IMR-90 (cell line): ENCODE data around the gene PCSK5. TPM values are rescaled to one million over a fixed set of nuclear protein-coding genes. Genes with fewer than 3 reads are reported as not detected.

ENCODE experiments used
- ATAC-seq: fragments of 200-7000 bp; cut with Tn5 transposase; 2 replicates; pipeline ENCODE4 v1.9.1; 2020; ENCODE audit warnings: low read depth, mild to moderate bottlenecking, moderate library complexity
- BruUV-seq: library from RNA; stranded (reverse); fragments of 400-500 nt; replicated peaks from 2 replicates; lab custom pipeline; 2021; lab: Mats Ljungman, UMichigan
- CTCF ChIA-PET: fragments of 300-600 bp; formaldehyde crosslinking; extraction: SDS; loops from one replicate; lab custom pipeline; 2021; ENCODE audit warnings: antibody characterized with exemption; lab: Yijun Ruan, JAX
- POLR2A ChIA-PET: fragments of 300-600 bp; sonication (Branson Sonifier 250); formaldehyde crosslinking; loops from one replicate; lab custom pipeline; 2022; ENCODE audit warnings: antibody characterized with exemption; ENCODE audit not compliant: unreplicated experiment; lab: Charles Lee
- DNase-seq: peaks from one replicate; pipeline ENCODE4 v3.0.0; 2013
- H2AFZ ChIP-seq: replicated peaks from 2 replicates; pipeline ENCODE3; 2013; ENCODE audit warnings: low read length, mild to moderate bottlenecking; ENCODE audit not compliant: poor library complexity
- H2AK5ac ChIP-seq: 2 replicates; pipeline ENCODE4 v1.6.1; 2013; ENCODE audit warnings: low read depth, low read length, inconsistent platforms
- H2AK9ac ChIP-seq: replicated peaks from 2 replicates; pipeline ENCODE3; 2013; ENCODE audit warnings: mild to moderate bottlenecking, low read depth, low read length, moderate library complexity; ENCODE audit not compliant: poor library complexity
- H2BK120ac ChIP-seq: 2 replicates; pipeline ENCODE4 v1.6.1; 2013; ENCODE audit warnings: low read depth, low read length, inconsistent platforms
- H2BK15ac ChIP-seq: 3 replicates; pipeline ENCODE4 v1.6.1; 2013; ENCODE audit warnings: low read depth, low read length, inconsistent platforms
- H2BK20ac ChIP-seq: 2 replicates; pipeline ENCODE4 v1.6.1; 2013; ENCODE audit warnings: low read depth, mild to moderate bottlenecking, inconsistent platforms, low read length, moderate library complexity
- H2BK5ac ChIP-seq: 2 replicates; pipeline ENCODE4 v1.6.1; 2013; ENCODE audit warnings: mild to moderate bottlenecking, low read depth, low read length, inconsistent platforms; ENCODE audit not compliant: poor library complexity, severe bottlenecking
- H3K14ac ChIP-seq: replicated peaks from 2 replicates; pipeline ENCODE4 v1.6.1; 2013; ENCODE audit warnings: low read depth, low read length, inconsistent platforms
- H3K18ac ChIP-seq: 2 replicates; pipeline ENCODE4 v1.6.1; 2013; ENCODE audit warnings: low read depth, low read length, control low read depth
- H3K23ac ChIP-seq: 2 replicates; pipeline ENCODE4 v1.6.1; 2013; ENCODE audit warnings: low read depth, low read length, inconsistent platforms
- H3K27ac ChIP-seq: 2 replicates; pipeline ENCODE4 v1.5.1; 2013; ENCODE audit warnings: mild to moderate bottlenecking, control low read depth, low read length; ENCODE audit not compliant: insufficient read depth
- H3K27me3 ChIP-seq: 2 replicates; pipeline ENCODE4 v1.6.1; 2013; ENCODE audit warnings: low read length; ENCODE audit not compliant: control insufficient read depth, insufficient read depth
- H3K36me3 ChIP-seq: 2 replicates; pipeline ENCODE4 v1.6.1; 2013; ENCODE audit warnings: low read length, mixed read lengths; ENCODE audit not compliant: control insufficient read depth, insufficient read depth
- H3K4ac ChIP-seq: 2 replicates; pipeline ENCODE4 v1.6.1; 2013; ENCODE audit warnings: low read depth, low read length, inconsistent platforms
- H3K4me1 ChIP-seq: 2 replicates; pipeline ENCODE4 v1.6.1; 2013; ENCODE audit warnings: low read length, mixed read lengths; ENCODE audit not compliant: control insufficient read depth, insufficient read depth
- H3K4me2 ChIP-seq: 2 replicates; pipeline ENCODE4 v1.6.1; 2013; ENCODE audit warnings: low read depth, mild to moderate bottlenecking, control low read depth, low read length, moderate library complexity
- H3K4me3 ChIP-seq: 2 replicates; pipeline ENCODE4 v1.5.1; 2013; ENCODE audit warnings: low read depth, mild to moderate bottlenecking, control low read depth, low read length, moderate library complexity; ENCODE audit not compliant: insufficient read depth
- H3K56ac ChIP-seq: 2 replicates; pipeline ENCODE4 v1.6.1; 2013; ENCODE audit warnings: low read length, inconsistent platforms; ENCODE audit not compliant: insufficient read depth; ENCODE audit errors: extremely low read depth
- H3K79me1 ChIP-seq, 2 experiments: 2 replicates each; pipeline ENCODE4 v1.6.1; 2013; ENCODE audit warnings: low read length in 2 of 2, inconsistent platforms in 1 of 2, low read depth in 1 of 2
- H3K9ac ChIP-seq: 2 replicates; pipeline ENCODE4 v1.6.1; 2013; ENCODE audit warnings: low read depth, low read length, control low read depth
- H3K9me1 ChIP-seq: 2 replicates; pipeline ENCODE4 v1.6.1; 2013; ENCODE audit warnings: low read length, inconsistent platforms; ENCODE audit not compliant: insufficient read depth
- H3K9me3 ChIP-seq: 2 replicates; pipeline ENCODE4 v1.6.1; 2013; ENCODE audit warnings: low read length; ENCODE audit not compliant: control insufficient read depth, insufficient read depth
- H4K20me1 ChIP-seq: 2 replicates; pipeline ENCODE4 v1.6.1; 2013; ENCODE audit warnings: low read length, inconsistent platforms; ENCODE audit not compliant: insufficient read depth
- H4K5ac ChIP-seq: 2 replicates; pipeline ENCODE4 v1.6.1; 2013; ENCODE audit warnings: mild to moderate bottlenecking, low read depth, low read length, control low read depth
- H4K8ac ChIP-seq, 2 experiments: 2 replicates each; pipeline ENCODE4 v1.6.1; 2013; ENCODE audit warnings: low read depth in 2 of 2, low read length in 2 of 2, control low read depth in 1 of 2, inconsistent platforms in 1 of 2
- H4K91ac ChIP-seq: 2 replicates; pipeline ENCODE4 v1.6.1; 2013; ENCODE audit warnings: low read depth, low read length, inconsistent platforms; ENCODE audit not compliant: insufficient read depth
- BHLHE40 ChIP-seq: fragments of 150-350 bp; IDR thresholded peaks from 2 replicates; pipeline ENCODE4 v1.6.1; 2016; ENCODE audit warnings: mild to moderate bottlenecking, low read depth, low read length
- CHD1 ChIP-seq: IDR thresholded peaks from 2 replicates; pipeline ENCODE4 v1.6.1; 2012; ENCODE audit warnings: low read depth, low read length, improper control_type of control experiment
- WGBS, 2 experiments: methylation state at CpG; one replicate each; pipeline versions ENCODE4 v1.1.5 to v1.1.7; 2013; ENCODE audit warnings: missing lambda C conversion rate in 2 of 2; ENCODE audit not compliant: insufficient read length in 1 of 2; ENCODE audit errors: extremely low coverage in 2 of 2; 5-methylcytosine and 5-hydroxymethylcytosine counted together
- dilution Hi-C: fragments of 300-500 bp; cut with HindIII; formaldehyde crosslinking; loops from one replicate; pipeline ENCODE4 v1.14.3; 2018; ENCODE audit warnings: low sequenced_read_pairs; ENCODE audit not compliant: unreplicated experiment
- in situ Hi-C: fragments of 300-500 bp; cut with MboI; formaldehyde crosslinking; loops from 3 replicates; pipeline ENCODE4 v1.14.3; 2019; ENCODE audit warnings: low sequenced_read_pairs, inconsistent platforms, mixed read lengths
- intact Hi-C: fragments of 100-400 bp; cut with micrococcal nuclease; formaldehyde crosslinking; loops from 2 replicates; pipeline ENCODE4 v1.10.0; 2022
- polyA plus RNA-seq, 3 experiments: library from polyadenylated mRNA; depleted of rRNA; stranded (reverse); fragments of >200 nt; gene quantifications; 2 replicates each; pipeline ENCODE4 v1.2.3, GENCODE V29; 2012; ENCODE audit warnings: low replicate concordance in 1 of 3
- total RNA-seq: library from RNA; depleted of rRNA; stranded (reverse); fragments of >200 nt; gene quantifications from 2 replicates; pipeline ENCODE4 v1.2.3, GENCODE V29; 2012

Gene PCSK5
- total and polyA plus RNA-seq, 2 of the 4 experiments (the other 2 are of a cell fraction) = 1.5 to 3.0 TPM

- Histone ChIP-seq H4K91ac (no peak overlapping the region), H2BK120ac (peak overlapping the region; percentile 62)
- intact Hi-C loops = loop anchor here (5.0 kb wide), 1 partner anchor 246 kb away; the partner anchor contains the start of gene PCSK5
Measured at GRCh38 chr9:76137931-76138330, 247.5 kb downstream of the PCSK5 start.

More at GRCh38 chr9:76137931-76138330, 247.5 kb downstream of the PCSK5 start:
- no peak overlapping the region for H3K56ac ChIP-seq
- peak overlapping the region; percentile 8 to 30; a peak in 1 of 4 replicates for H4K8ac ChIP-seq
- ChIA-PET CTCF (no interaction called here), POLR2A (no interaction called here)
- H3K27me3 ChIP-seq = no peaks in the 10 kb centered on the region
- no TSS peak for BruUV-seq
- H3K4ac ChIP-seq = peak overlapping the region; percentile 63
- peaks cover 6% of the 10 kb centered on the region for H3K9me1 ChIP-seq
- no peak overlapping the region for H2AK9ac ChIP-seq
- 0 out of 2 replicates have a peak overlapping the region, but pooled peaks have one; percentile 39 for H3K23ac ChIP-seq
- no peak overlapping the region for H3K27ac ChIP-seq
- H3K79me1 ChIP-seq = no peaks in the 10 kb centered on the region
- ATAC-seq = peak; percentile 59
- no peak overlapping the region for H3K4me2 ChIP-seq
- no peak overlapping the region for H3K9ac ChIP-seq
- peak overlapping the region; percentile 19; the same call in 1 of the 2 replicates for H4K5ac ChIP-seq
- DNase-seq = peak; percentile 48
- no peaks in the 10 kb centered on the region for H3K9me3 ChIP-seq
- H3K18ac ChIP-seq = peak overlapping the region; percentile 0; the same call in 1 of the 2 replicates
- peak overlapping the region; percentile 68; the same call in 1 of the 2 replicates for H3K14ac ChIP-seq
- no CpG with 5 or more reads among the region's 5 CpGs for WGBS, 2 experiments
- H2AK5ac ChIP-seq = peak overlapping the region; percentile 11; the same call in 1 of the 2 replicates
- H3K4me1 ChIP-seq = peaks cover 6% of the 10 kb centered on the region
- in situ Hi-C loops = no loop called here
- no peak overlapping the region for H3K4me3 ChIP-seq
- H2AFZ ChIP-seq = no peak overlapping the region
- peak overlapping the region; percentile 24; the same call in 1 of the 3 replicates for H2BK15ac ChIP-seq
- no peaks in the 10 kb centered on the region for H4K20me1 ChIP-seq
- dilution Hi-C loops = no loop called here
- no peaks in the 10 kb centered on the region for H3K36me3 ChIP-seq
- TF ChIP-seq BHLHE40 (peak; percentile 21; the same call in 1 of the 2 replicates), CHD1 (no peak)
- H2BK5ac ChIP-seq = peak overlapping the region; percentile 72
- peak overlapping the region; percentile 40; the same call in 1 of the 2 replicates for H2BK20ac ChIP-seq
